H9 (cell line): ENCODE measurements around the gene PSPN. TPM values are rescaled to one million over a fixed set of nuclear protein-coding genes. Genes with fewer than 3 reads are reported as not detected.

Experiments
- DNase-seq: peaks from one replicate; pipeline ENCODE4 v3.0.0-alpha.2; 2017
- H2AFZ ChIP-seq: one replicate; pipeline ENCODE4 v1.6.1; 2013; ENCODE audit warnings: mild to moderate bottlenecking, low read length, control low read depth, moderate library complexity
- H2AK5ac ChIP-seq: 2 replicates; pipeline ENCODE4 v1.6.1; 2013; ENCODE audit warnings: low read length, control low read depth, mixed read lengths; ENCODE audit not compliant: insufficient read length
- H2BK120ac ChIP-seq: one replicate; pipeline ENCODE4 v1.6.1; 2013; ENCODE audit warnings: low read depth, mild to moderate bottlenecking, low read length, control low read depth, inconsistent platforms; ENCODE audit not compliant: poor library complexity, severe bottlenecking
- H2BK12ac ChIP-seq: 2 replicates; pipeline ENCODE4 v1.6.1; 2013; ENCODE audit warnings: low read length, control low read depth, mixed read lengths, low read depth; ENCODE audit not compliant: insufficient read length
- H2BK15ac ChIP-seq: 2 replicates; pipeline ENCODE4 v1.6.1; 2013; ENCODE audit warnings: low read depth, low read length, control low read depth
- H2BK20ac ChIP-seq: one replicate; pipeline ENCODE4 v1.6.1; 2013; ENCODE audit warnings: low read depth, mild to moderate bottlenecking, low read length, control low read depth, inconsistent platforms; ENCODE audit not compliant: poor library complexity, severe bottlenecking
- H2BK5ac ChIP-seq: 2 replicates; pipeline ENCODE4 v1.6.1; 2013; ENCODE audit warnings: low read length, control low read depth, mixed read lengths; ENCODE audit not compliant: insufficient read length
- H3K14ac ChIP-seq: 2 replicates; pipeline ENCODE4 v1.6.1; 2013; ENCODE audit warnings: low read length, control low read depth; ENCODE audit not compliant: insufficient read depth
- H3K18ac ChIP-seq: 2 replicates; pipeline ENCODE4 v1.6.1; 2013; ENCODE audit warnings: low read depth, mild to moderate bottlenecking, mixed read lengths, low read length, control low read depth; ENCODE audit not compliant: insufficient read length
- H3K23ac ChIP-seq: 2 replicates; pipeline ENCODE4 v1.6.1; 2013; ENCODE audit warnings: low read length, control low read depth, mixed read lengths, low read depth; ENCODE audit not compliant: insufficient read length
- H3K23me2 ChIP-seq: 2 replicates; pipeline ENCODE4 v1.6.1; 2013; ENCODE audit warnings: low read depth, mild to moderate bottlenecking, mixed read lengths, low read length, control low read depth; ENCODE audit not compliant: insufficient read length, poor library complexity, severe bottlenecking
- H3K27ac ChIP-seq: 2 replicates; pipeline ENCODE4 v1.5.1; 2013; ENCODE audit warnings: low read length, control low read depth, mixed read lengths, low read depth; ENCODE audit not compliant: insufficient read length
- H3K27me3 ChIP-seq: 2 replicates; pipeline ENCODE4 v1.6.1; 2013; ENCODE audit warnings: low read length, control low read depth, inconsistent platforms; ENCODE audit not compliant: insufficient read depth
- H3K4ac ChIP-seq: 2 replicates; pipeline ENCODE4 v1.6.1; 2013; ENCODE audit warnings: low read depth, mild to moderate bottlenecking, control low read depth, inconsistent platforms, low read length, moderate library complexity
- H3K4me1 ChIP-seq: 2 replicates; pipeline ENCODE4 v1.6.1; 2013; ENCODE audit warnings: low read length, control low read depth, inconsistent platforms; ENCODE audit not compliant: insufficient read depth
- H3K4me2 ChIP-seq: 2 replicates; pipeline ENCODE4 v1.6.1; 2013; ENCODE audit warnings: low read length, control low read depth, mixed read lengths; ENCODE audit not compliant: insufficient read length, insufficient read depth
- H3K56ac ChIP-seq: 2 replicates; pipeline ENCODE4 v1.6.1; 2013; ENCODE audit warnings: low read depth, mild to moderate bottlenecking, mixed read lengths, low read length, control low read depth; ENCODE audit not compliant: insufficient read length
- H3K79me1 ChIP-seq: 2 replicates; pipeline ENCODE4 v1.6.1; 2013; ENCODE audit warnings: low read depth, mild to moderate bottlenecking, moderate library complexity, low read length, control low read depth, inconsistent platforms; ENCODE audit not compliant: insufficient read depth, poor library complexity, severe bottlenecking
- H3K79me2 ChIP-seq: 2 replicates; pipeline ENCODE4 v1.6.1; 2013; ENCODE audit warnings: low read length, control low read depth, inconsistent platforms; ENCODE audit not compliant: insufficient read depth
- H3K9ac ChIP-seq: 2 replicates; pipeline ENCODE4 v1.6.1; 2013; ENCODE audit warnings: low read length, control low read depth, mixed read lengths; ENCODE audit not compliant: insufficient read length; ENCODE audit errors: extremely low read depth
- H3K9me3 ChIP-seq: one replicate; pipeline ENCODE4 v1.6.1; 2013; ENCODE audit warnings: low read depth, low read length, inconsistent platforms; ENCODE audit not compliant: control insufficient read depth
- H3T11ph ChIP-seq: one replicate; pipeline ENCODE4 v1.6.1; 2013; ENCODE audit warnings: mild to moderate bottlenecking, low read length, control low read depth, inconsistent platforms
- H4K20me1 ChIP-seq: one replicate; pipeline ENCODE4 v1.6.1; 2013; ENCODE audit not compliant: control insufficient read depth, insufficient read length, insufficient read depth
- H4K5ac ChIP-seq: 2 replicates; pipeline ENCODE4 v1.6.1; 2013; ENCODE audit warnings: low read depth, mild to moderate bottlenecking, mixed read lengths, low read length, control low read depth; ENCODE audit not compliant: insufficient read length
- H4K8ac ChIP-seq: replicated peaks from 2 replicates; pipeline ENCODE4 v1.6.1; 2013; ENCODE audit warnings: low read length, control low read depth, mixed read lengths, low read depth; ENCODE audit not compliant: insufficient read length
- H4K91ac ChIP-seq: 2 replicates; pipeline ENCODE4 v1.6.1; 2013; ENCODE audit warnings: low read depth, mild to moderate bottlenecking, moderate library complexity, mixed read lengths, low read length, control low read depth; ENCODE audit not compliant: insufficient read length
- H3K27ac Mint-ChIP-seq, 3 experiments: 2 replicates in 2 of 3; 3 replicates in 1 of 3; pipeline ENCODE4 v1.8.0; 2020 to 2021; ENCODE audit warnings: mixed read lengths in 3 of 3, mild to moderate bottlenecking in 1 of 3, moderate library complexity in 1 of 3
- H3K27me3 Mint-ChIP-seq: 2 replicates; pipeline ENCODE4 v1.8.0; 2021; ENCODE audit warnings: low read depth, mild to moderate bottlenecking, moderate library complexity, mixed read lengths
- H3K36me3 Mint-ChIP-seq, 3 experiments: 2 replicates in 2 of 3; 3 replicates in 1 of 3; pipeline ENCODE4 v1.8.0; 2020 to 2021; ENCODE audit warnings: low read depth in 3 of 3, mixed read lengths in 3 of 3; ENCODE audit not compliant: insufficient read depth in 1 of 3
- H3K4me1 Mint-ChIP-seq, 2 experiments: 2 replicates each; pipeline ENCODE4 v1.8.0; 2020; ENCODE audit warnings: mixed read lengths in 2 of 2
- H3K4me3 Mint-ChIP-seq, 2 experiments: 2 replicates in 1 of 2; 3 replicates in 1 of 2; pipeline ENCODE4 v1.8.0; 2020 to 2021; ENCODE audit warnings: mild to moderate bottlenecking in 2 of 2, mixed read lengths in 2 of 2, moderate library complexity in 1 of 2
- H3K9me3 Mint-ChIP-seq, 2 experiments: 2 replicates in 1 of 2; 3 replicates in 1 of 2; pipeline ENCODE4 v1.8.0; 2020; ENCODE audit warnings: mild to moderate bottlenecking in 2 of 2, mixed read lengths in 2 of 2, moderate library complexity in 1 of 2
- WGBS: extraction: QIAGEN DNeasy Blood & Tissue Kit; methylation state at CpG from one replicate; pipeline ENCODE4 v1.1.7; 2013; ENCODE audit warnings: missing lambda C conversion rate, low lambda C conversion rate, mixed read lengths; ENCODE audit not compliant: insufficient read length; ENCODE audit errors: extremely low coverage; 5-methylcytosine and 5-hydroxymethylcytosine counted together
- total RNA-seq: library from RNA; stranded (reverse); gene quantifications from 2 replicates; pipeline ENCODE4 v1.2.1, GENCODE V29; 2021
- TF ChIP-seq, protein P1 (sequence below): fragments of 200-600 bp; sonication (generic); conservative IDR thresholded peaks from 3 replicates; pipeline ENCODE4 v1.8.0; 2021; ENCODE audit warnings: antibody characterized with exemption, mild to moderate bottlenecking

PSPN gene
- total RNA-seq, 1 experiment from 2014 or later = 2.1 TPM

DNA sequence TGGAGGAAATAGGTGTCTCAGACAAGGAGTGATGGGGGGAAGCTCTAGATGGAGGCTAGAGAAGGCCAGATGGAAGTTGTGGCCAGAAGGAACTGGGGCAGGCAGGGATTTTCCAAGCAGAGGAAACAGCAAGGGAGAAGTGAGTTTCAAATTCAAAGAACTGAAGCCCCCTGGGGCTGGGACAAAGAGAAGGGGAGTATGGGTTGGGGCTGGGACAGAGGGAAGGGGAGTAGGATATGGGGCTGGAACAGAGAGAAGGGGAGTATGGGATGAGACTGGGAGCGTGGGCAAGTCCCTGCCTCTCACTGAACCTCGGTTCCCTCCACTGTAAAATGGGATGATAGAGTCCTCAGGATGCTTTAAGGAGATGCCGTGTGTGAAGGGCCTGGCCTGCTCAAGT is 19.1 kb upstream of the PSPN start:
- Histone ChIP-seq H2BK15ac (no peak overlapping the region), H2BK12ac (no peak overlapping the region), H3K23me2 (peaks cover 6% of the 10 kb centered on the region), H2AK5ac (no peak overlapping the region), H3K79me1 (peaks cover 9% of the 10 kb centered on the region), H3K27ac (no peak overlapping the region), H3K4me1 (peaks cover 3% of the 10 kb centered on the region; the same call in 1 of the 2 replicates), H3K4me2 (peak overlapping the region; percentile 90), H4K8ac (no peak overlapping the region), H3K4ac (no peak overlapping the region), H2BK5ac (no peak overlapping the region), H3K9me3 (no peaks in the 10 kb centered on the region), H3K9ac (no peak overlapping the region), H3K18ac (no peak overlapping the region), H2BK120ac (no peak overlapping the region), H3K27me3 (no peaks in the 10 kb centered on the region), H4K5ac (no peak overlapping the region), H3K23ac (no peak overlapping the region), H3K79me2 (peaks cover 3% of the 10 kb centered on the region; the same call in 1 of the 2 replicates), H3T11ph (no peak overlapping the region), H3K56ac (no peak overlapping the region), H4K91ac (no peak overlapping the region), H2BK20ac (no peak overlapping the region), H4K20me1 (no peaks in the 10 kb centered on the region), H2AFZ (no peak overlapping the region), H3K14ac (no peak overlapping the region)
- no peaks in the 10 kb centered on the region for H3K27me3 Mint-ChIP-seq
- DNase-seq = no peak
- peaks cover 18 to 26% of the 10 kb centered on the region in 2 experiments for H3K4me1 Mint-ChIP-seq
- TF ChIP-seq, protein P1, sequence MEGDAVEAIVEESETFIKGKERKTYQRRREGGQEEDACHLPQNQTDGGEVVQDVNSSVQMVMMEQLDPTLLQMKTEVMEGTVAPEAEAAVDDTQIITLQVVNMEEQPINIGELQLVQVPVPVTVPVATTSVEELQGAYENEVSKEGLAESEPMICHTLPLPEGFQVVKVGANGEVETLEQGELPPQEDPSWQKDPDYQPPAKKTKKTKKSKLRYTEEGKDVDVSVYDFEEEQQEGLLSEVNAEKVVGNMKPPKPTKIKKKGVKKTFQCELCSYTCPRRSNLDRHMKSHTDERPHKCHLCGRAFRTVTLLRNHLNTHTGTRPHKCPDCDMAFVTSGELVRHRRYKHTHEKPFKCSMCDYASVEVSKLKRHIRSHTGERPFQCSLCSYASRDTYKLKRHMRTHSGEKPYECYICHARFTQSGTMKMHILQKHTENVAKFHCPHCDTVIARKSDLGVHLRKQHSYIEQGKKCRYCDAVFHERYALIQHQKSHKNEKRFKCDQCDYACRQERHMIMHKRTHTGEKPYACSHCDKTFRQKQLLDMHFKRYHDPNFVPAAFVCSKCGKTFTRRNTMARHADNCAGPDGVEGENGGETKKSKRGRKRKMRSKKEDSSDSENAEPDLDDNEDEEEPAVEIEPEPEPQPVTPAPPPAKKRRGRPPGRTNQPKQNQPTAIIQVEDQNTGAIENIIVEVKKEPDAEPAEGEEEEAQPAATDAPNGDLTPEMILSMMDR = no peak
- peaks cover 3 to 14% (median 10%) of the 10 kb centered on the region in 3 experiments for H3K36me3 Mint-ChIP-seq
- H3K9me3 Mint-ChIP-seq = no peaks in the 10 kb centered on the region
- no CpG with 5 or more reads among the region's 3 CpGs for WGBS
- peak overlapping the region; percentile 82 to 94 (median 94); a peak in 6 of 7 replicates for H3K27ac Mint-ChIP-seq
- peak overlapping the region; percentile 97 for H3K4me3 Mint-ChIP-seq
